T47D (cell line): Measurements from ENCODE around the gene PILRB.
"Not testable (repeated sequence)": the region's sequence is repeated elsewhere in the genome, so short reads cannot be mapped to it uniquely, and the experiment has no call there.

Experiments
- DNase-seq, 2 experiments: peaks; one replicate each; pipeline versions ENCODE4 v3.0.0 to v3.0.0-alpha.2; 2011 to 2012; ENCODE audit warnings: low read depth in 1 of 2, low spot score in 1 of 2
- JUND ChIP-seq: IDR thresholded peaks from 2 replicates; pipeline ENCODE4 v1.6.1; 2012; ENCODE audit warnings: low read depth
- in situ Hi-C: cut with HindIII; loops from 2 replicates; pipeline ENCODE4 v1.10.0; 2016; ENCODE audit warnings: low sequenced_read_pairs, low pct_unique_long_range_greater_than_20kb

Gene PILRB

GRCh38 chr7:100374601-100375000 lies 16.7 kb downstream of the PILRB start:
- in situ Hi-C loops = no loop called here
- no peak for DNase-seq

GRCh38 chr7:100376066-100376465 lies 18.1 kb downstream of the PILRB start:
- TF ChIP-seq JUND = no peak
- no peak for DNase-seq
- in situ Hi-C loops = no loop called here

More at GRCh38 chr7:100374601-100375000, 16.7 kb downstream of the PILRB start:
- no peak for TF ChIP-seq JUND

- DNase-seq = no peak
- TF ChIP-seq JUND = no peak
- in situ Hi-C loops = no loop called here
Observed at GRCh38 chr7:100378114-100378755, 20.3 kb downstream of the PILRB start.

- in situ Hi-C loops = no loop called here
- no peak for TF ChIP-seq JUND
- DNase-seq = no peak
Observed at GRCh38 chr7:100380196-100380595, 22.3 kb downstream of the PILRB start.

- in situ Hi-C loops, DNase-seq: not testable (repeated sequence)
Observed at GRCh38 chr7:100381531-100382233, 23.8 kb downstream of the PILRB start.

GRCh38 chr7:100382234-100382853 lies 24.4 kb downstream of the PILRB start:
- DNase-seq, in situ Hi-C loops: not testable (repeated sequence)

- in situ Hi-C loops = no loop called here
Observed at GRCh38 chr7:100384628-100385294, 26.8 kb downstream of the PILRB start.

GRCh38 chr7:100386940-100387339 lies 29.0 kb downstream of the PILRB start:
- TF ChIP-seq JUND = no peak
- in situ Hi-C loops = no loop called here
- DNase-seq = no peak

More at GRCh38 chr7:100384628-100385294, 26.8 kb downstream of the PILRB start:
- no peak for TF ChIP-seq JUND
- DNase-seq = no peak

GRCh38 chr7:100387695-100388094 lies 29.8 kb downstream of the PILRB start:
- in situ Hi-C loops = no loop called here
- no peak for DNase-seq
- no peak for TF ChIP-seq JUND

GRCh38 chr7:100389437-100390088 lies 31.6 kb downstream of the PILRB start:
- TF ChIP-seq JUND = no peak
- no peak for DNase-seq
- in situ Hi-C loops = no loop called here

GRCh38 chr7:100390286-100391009 lies 32.5 kb downstream of the PILRB start:
- DNase-seq = no peak
- in situ Hi-C loops = no loop called here
- no peak for TF ChIP-seq JUND
